ENCODE data around the gene THOC6.

GRCh38 chr16:3020604-3021448 lies 3.0 kb upstream of the THOC6 start:
- TF ChIP-seq POLR2AphosphoS5 (IDR thresholded peaks at IDR 0.05; ENCODE audit: low read depth, low read length) = no peak
- no peak for TF ChIP-seq POLR2A (IDR thresholded peaks at IDR 0.05; ENCODE audit: low read depth, low read length)
- no peak for TF ChIP-seq TAF1 (IDR thresholded peaks at IDR 0.05; ENCODE audit: low read depth, low read length)
- TF ChIP-seq SPI1 (IDR thresholded peaks at IDR 0.05; ENCODE audit: low read depth, low read length) = no peak
- no peak for TF ChIP-seq POU2F2 (IDR thresholded peaks at IDR 0.05; ENCODE audit: low read depth, low read length)

Measured in GM12891 (cell line).